SU-DHL-6 (cell line): ENCODE measurements around the gene CTNND2.

Source experiments
- H2AFZ ChIP-seq: fragments of 200-600 bp; sonication (generic); 2 replicates; pipeline ENCODE4 v1.6.1; 2014; ENCODE audit warnings: low read depth, mild to moderate bottlenecking, moderate library complexity, mixed read lengths, antibody characterized with exemption, low read length; ENCODE audit not compliant: severe bottlenecking
- H3F3A ChIP-seq: fragments of 200-600 bp; shearing (Covaris generic); 2 replicates; pipeline ENCODE4 v1.6.0; 2016; ENCODE audit warnings: antibody characterized with exemption, mild to moderate bottlenecking; ENCODE audit not compliant: insufficient read depth
- H3K27ac ChIP-seq: fragments of 200-600 bp; sonication (generic); 2 replicates; pipeline ENCODE4 v1.5.1; 2016; ENCODE audit warnings: low read depth, mild to moderate bottlenecking, low read length, moderate library complexity, mixed read lengths
- H3K27me3 ChIP-seq: fragments of 200-600 bp; sonication (generic), shearing (Covaris generic); 2 replicates; pipeline ENCODE4 v1.6.0; 2014; ENCODE audit warnings: mild to moderate bottlenecking, low read length
- H3K36me3 ChIP-seq: fragments of 200-600 bp; sonication (generic); 2 replicates; pipeline ENCODE4 v1.6.1; 2014; ENCODE audit warnings: mild to moderate bottlenecking, low read length, mixed read lengths
- H3K4me2 ChIP-seq: fragments of 300-600, 200-600 bp; shearing (Covaris generic), sonication (generic); 2 replicates; pipeline ENCODE4 v1.6.0; 2014; ENCODE audit warnings: low read length, low read depth, mild to moderate bottlenecking; ENCODE audit not compliant: poor library complexity, severe bottlenecking
- H3K4me3 ChIP-seq: fragments of 200-600 bp; sonication (generic); 2 replicates; pipeline ENCODE4 v1.5.1; 2014; ENCODE audit warnings: antibody characterized with exemption, low read length, mild to moderate bottlenecking, mixed read lengths; ENCODE audit not compliant: insufficient read depth, poor library complexity, severe bottlenecking
- H3K79me2 ChIP-seq: fragments of 200-600 bp; sonication (generic); 2 replicates; pipeline ENCODE4 v1.6.1; 2014; ENCODE audit warnings: mild to moderate bottlenecking, low read length, moderate library complexity; ENCODE audit not compliant: insufficient read depth
- H3K9ac ChIP-seq: fragments of 200-600 bp; sonication (generic); 2 replicates; pipeline ENCODE4 v1.7.0; 2014; ENCODE audit warnings: mild to moderate bottlenecking, low read length
- H3K9me2 ChIP-seq: fragments of 200-600 bp; sonication (generic); replicated peaks from 2 replicates; pipeline ENCODE4 v1.6.1; 2014; ENCODE audit warnings: low read length; ENCODE audit not compliant: insufficient read depth
- H3K9me3 ChIP-seq: fragments of 200-600 bp; sonication (generic); 2 replicates; pipeline ENCODE4 v1.6.1; 2014; ENCODE audit warnings: low read length, mixed read lengths; ENCODE audit not compliant: insufficient read depth
- H4K20me1 ChIP-seq: fragments of 200-600 bp; sonication (generic); 2 replicates; pipeline ENCODE4 v1.6.1; 2014; ENCODE audit warnings: low read depth, mild to moderate bottlenecking, antibody characterized with exemption, low read length, moderate library complexity, mixed read lengths
- EZH2phosphoT487 ChIP-seq: fragments of 200-600 bp; sonication (generic), shearing (Covaris generic); conservative IDR thresholded peaks from 2 replicates; pipeline ENCODE4 v1.6.1; 2018; ENCODE audit warnings: mild to moderate bottlenecking, antibody characterized with exemption, low read length, moderate library complexity, mixed read lengths
- TF ChIP-seq, protein P1 (sequence below): fragments of 200-600 bp; sonication (generic); IDR thresholded peaks from one replicate; pipeline ENCODE4 v1.5.1; 2017; ENCODE audit warnings: antibody characterized with exemption, mild to moderate bottlenecking, low read length, moderate library complexity; ENCODE audit not compliant: insufficient read depth, poor library complexity, severe bottlenecking

Gene CTNND2

DNA sequence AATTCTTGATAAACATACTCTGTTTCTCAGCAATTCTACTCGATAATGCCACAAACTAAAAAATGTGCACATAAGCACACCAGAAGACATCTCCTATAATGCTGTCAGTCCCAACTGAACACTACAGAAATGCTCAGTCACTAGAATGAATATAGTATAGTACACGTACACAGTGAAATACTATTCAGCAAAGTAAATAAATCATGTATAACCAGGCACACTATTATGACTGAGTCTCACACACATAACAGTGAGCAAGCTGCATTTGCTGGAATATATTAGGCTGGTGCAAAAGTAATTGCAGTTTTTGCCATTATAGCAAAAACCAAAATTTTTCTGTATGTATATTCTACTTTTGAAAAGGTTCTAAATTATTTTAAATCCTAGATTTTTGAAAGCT lies 310.2 kb downstream of the CTNND2 start:
- Histone ChIP-seq H3K27me3 (no peaks in the 10 kb centered on the region), H4K20me1 (no peaks in the 10 kb centered on the region), H3K4me2 (no peak overlapping the region), H3K9ac (no peak overlapping the region), H3K9me2 (no peaks in the 10 kb centered on the region), H3K27ac (no peak overlapping the region), H3K36me3 (no peaks in the 10 kb centered on the region), H3K9me3 (no peaks in the 10 kb centered on the region), H3F3A (no peaks in the 10 kb centered on the region), H3K79me2 (no peaks in the 10 kb centered on the region), H3K4me3 (no peak overlapping the region), H2AFZ (no peak overlapping the region)
- TF ChIP-seq, protein P1, sequence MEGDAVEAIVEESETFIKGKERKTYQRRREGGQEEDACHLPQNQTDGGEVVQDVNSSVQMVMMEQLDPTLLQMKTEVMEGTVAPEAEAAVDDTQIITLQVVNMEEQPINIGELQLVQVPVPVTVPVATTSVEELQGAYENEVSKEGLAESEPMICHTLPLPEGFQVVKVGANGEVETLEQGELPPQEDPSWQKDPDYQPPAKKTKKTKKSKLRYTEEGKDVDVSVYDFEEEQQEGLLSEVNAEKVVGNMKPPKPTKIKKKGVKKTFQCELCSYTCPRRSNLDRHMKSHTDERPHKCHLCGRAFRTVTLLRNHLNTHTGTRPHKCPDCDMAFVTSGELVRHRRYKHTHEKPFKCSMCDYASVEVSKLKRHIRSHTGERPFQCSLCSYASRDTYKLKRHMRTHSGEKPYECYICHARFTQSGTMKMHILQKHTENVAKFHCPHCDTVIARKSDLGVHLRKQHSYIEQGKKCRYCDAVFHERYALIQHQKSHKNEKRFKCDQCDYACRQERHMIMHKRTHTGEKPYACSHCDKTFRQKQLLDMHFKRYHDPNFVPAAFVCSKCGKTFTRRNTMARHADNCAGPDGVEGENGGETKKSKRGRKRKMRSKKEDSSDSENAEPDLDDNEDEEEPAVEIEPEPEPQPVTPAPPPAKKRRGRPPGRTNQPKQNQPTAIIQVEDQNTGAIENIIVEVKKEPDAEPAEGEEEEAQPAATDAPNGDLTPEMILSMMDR, result no peak
- TF ChIP-seq EZH2phosphoT487, result no peak

- Histone ChIP-seq H3K9me2 (no peaks in the 10 kb centered on the region), H2AFZ (no peak overlapping the region)
- no peak for TF ChIP-seq EZH2phosphoT487
- TF ChIP-seq, protein P1, result no peak
Measured at GRCh38 chr5:11590475-11590874, 313.8 kb downstream of the CTNND2 start.

GRCh38 chr5:11588803-11589202 lies 315.4 kb downstream of the CTNND2 start:
- Histone ChIP-seq H3K27ac (no peak overlapping the region), H3K27me3 (no peaks in the 10 kb centered on the region), H3K4me3 (no peak overlapping the region), H3K9me3 (no peaks in the 10 kb centered on the region), H2AFZ (no peak overlapping the region), H3K9me2 (no peaks in the 10 kb centered on the region), H3K36me3 (no peaks in the 10 kb centered on the region), H3K9ac (no peak overlapping the region), H3K4me2 (no peak overlapping the region), H3F3A (no peaks in the 10 kb centered on the region), H4K20me1 (no peaks in the 10 kb centered on the region), H3K79me2 (no peaks in the 10 kb centered on the region)
- TF ChIP-seq EZH2phosphoT487, result no peak
- TF ChIP-seq, protein P1, result no peak

More at GRCh38 chr5:11590475-11590874, 313.8 kb downstream of the CTNND2 start:
- no peak overlapping the region for H3K27ac ChIP-seq
- no peak overlapping the region for H3K4me3 ChIP-seq
- H3K79me2 ChIP-seq, result no peaks in the 10 kb centered on the region
- H3K9ac ChIP-seq, result no peak overlapping the region
- no peaks in the 10 kb centered on the region for H4K20me1 ChIP-seq
- H3K9me3 ChIP-seq, result no peaks in the 10 kb centered on the region
- no peaks in the 10 kb centered on the region for H3K36me3 ChIP-seq
- no peaks in the 10 kb centered on the region for H3F3A ChIP-seq
- H3K27me3 ChIP-seq, result no peaks in the 10 kb centered on the region
- H3K4me2 ChIP-seq, result no peak overlapping the region
